BJ (cell line): ENCODE measurements around the gene GOLGA1. TPM values are rescaled to one million over a fixed set of nuclear protein-coding genes. Genes with fewer than 3 reads are reported as not detected.

Source experiments
- CTCF ChIA-PET: fragments of 350-600 bp; formaldehyde crosslinking; extraction: SDS; loops from one replicate; lab custom pipeline; 2021; ENCODE audit warnings: antibody characterized with exemption, inconsistent platforms; lab: Yijun Ruan, JAX
- POLR2A ChIA-PET: fragments of 300-600 bp; sonication (Branson Sonifier 250); formaldehyde crosslinking; extraction: SDS; loops from one replicate; lab custom pipeline; 2021; ENCODE audit warnings: antibody characterized with exemption; lab: Charles Lee
- DNase-seq: peaks from one replicate; pipeline ENCODE4 v3.0.0-alpha.2; 2011; ENCODE audit warnings: low read depth
- H3K27me3 ChIP-seq: 2 replicates; pipeline ENCODE4 v1.6.0; 2011; ENCODE audit warnings: low read length; ENCODE audit not compliant: control insufficient read depth, insufficient read depth
- H3K36me3 ChIP-seq: 2 replicates; pipeline ENCODE4 v1.5.1; 2011; ENCODE audit warnings: low read length; ENCODE audit not compliant: control insufficient read depth, insufficient read depth
- H3K4me3 ChIP-seq: 2 replicates; pipeline ENCODE4 v1.5.1; 2011; ENCODE audit warnings: low read depth, mild to moderate bottlenecking, control low read depth, low read length
- polyA plus RNA-seq: library from polyadenylated mRNA; depleted of rRNA; stranded (reverse); fragments of >200 nt; gene quantifications from 2 replicates; pipeline ENCODE4 v1.2.3, GENCODE V29; 2011
- TF ChIP-seq, protein P1 (sequence below): IDR thresholded peaks from 2 replicates; pipeline ENCODE4 v1.5.1; 2011; ENCODE audit warnings: low read depth, mild to moderate bottlenecking, control low read depth, inconsistent platforms, low read length, moderate library complexity; ENCODE audit not compliant: insufficient read depth

The GOLGA1 gene
- polyA plus RNA-seq, 1 experiment = 12.4 TPM

GRCh38 chr9:124941679-124942561 is 1.0 kb upstream of the GOLGA1 start:
- DNase-seq = no peak
- ChIA-PET POLR2A (interaction anchor here (0.6 kb wide), 1 partner anchor 57 kb away, joined by 7 read pairs; no protein-coding TSS in a partner anchor), CTCF (interaction anchor here (0.7 to 1.0 kb wide), 4 partner anchors 23 to 243 kb away, joined by 3 to 5 read pairs (median 4); partner anchors contain the start of gene SCAI)

GRCh38 chr9:124940521-124940893 is 376 bp downstream of the GOLGA1 start:
- no peaks in the 10 kb centered on the region for H3K27me3 ChIP-seq
- TF ChIP-seq, protein P1, sequence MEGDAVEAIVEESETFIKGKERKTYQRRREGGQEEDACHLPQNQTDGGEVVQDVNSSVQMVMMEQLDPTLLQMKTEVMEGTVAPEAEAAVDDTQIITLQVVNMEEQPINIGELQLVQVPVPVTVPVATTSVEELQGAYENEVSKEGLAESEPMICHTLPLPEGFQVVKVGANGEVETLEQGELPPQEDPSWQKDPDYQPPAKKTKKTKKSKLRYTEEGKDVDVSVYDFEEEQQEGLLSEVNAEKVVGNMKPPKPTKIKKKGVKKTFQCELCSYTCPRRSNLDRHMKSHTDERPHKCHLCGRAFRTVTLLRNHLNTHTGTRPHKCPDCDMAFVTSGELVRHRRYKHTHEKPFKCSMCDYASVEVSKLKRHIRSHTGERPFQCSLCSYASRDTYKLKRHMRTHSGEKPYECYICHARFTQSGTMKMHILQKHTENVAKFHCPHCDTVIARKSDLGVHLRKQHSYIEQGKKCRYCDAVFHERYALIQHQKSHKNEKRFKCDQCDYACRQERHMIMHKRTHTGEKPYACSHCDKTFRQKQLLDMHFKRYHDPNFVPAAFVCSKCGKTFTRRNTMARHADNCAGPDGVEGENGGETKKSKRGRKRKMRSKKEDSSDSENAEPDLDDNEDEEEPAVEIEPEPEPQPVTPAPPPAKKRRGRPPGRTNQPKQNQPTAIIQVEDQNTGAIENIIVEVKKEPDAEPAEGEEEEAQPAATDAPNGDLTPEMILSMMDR = no peak
- peak overlapping the region; percentile 56 for H3K4me3 ChIP-seq
- CTCF ChIA-PET = interaction anchor here (1.0 kb wide), 1 partner anchor 203 kb away, joined by 3 read pairs; the partner anchor contains the start of gene SCAI
- DNase-seq = no peak
- H3K36me3 ChIP-seq = peaks cover 2% of the 10 kb centered on the region
- POLR2A ChIA-PET = no interaction called here

More at GRCh38 chr9:124941679-124942561, 1.0 kb upstream of the GOLGA1 start:
- H3K36me3 ChIP-seq = peaks cover 1% of the 10 kb centered on the region; the same call in 1 of the 2 replicates
- TF ChIP-seq, protein P1 = peak; percentile 22; the same call in 1 of the 2 replicates
- H3K4me3 ChIP-seq = peak overlapping the region; percentile 56
- H3K27me3 ChIP-seq = no peaks in the 10 kb centered on the region

DNA sequence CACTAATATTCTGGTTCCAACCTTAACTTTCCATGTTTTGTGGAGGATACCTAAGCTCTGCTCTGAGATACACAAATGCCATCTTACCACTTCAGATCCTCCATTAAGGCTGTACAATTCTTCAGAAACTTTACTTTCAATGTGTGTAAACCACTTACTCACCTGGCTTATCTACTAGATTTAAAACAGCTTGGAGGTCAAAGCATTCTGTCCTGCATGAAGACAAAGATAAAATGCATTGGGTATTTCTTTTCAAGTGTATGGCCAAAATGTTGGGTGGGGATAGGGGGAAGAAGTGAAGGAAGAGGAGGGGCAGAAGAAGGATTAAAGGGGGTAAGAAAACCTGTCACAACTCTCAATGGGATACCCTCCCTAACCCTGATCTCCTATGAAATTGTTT is 939 bp downstream of the GOLGA1 start:
- CTCF ChIA-PET = interaction anchor here (0.6 to 1.3 kb wide), 3 partner anchors 33 to 204 kb away, joined by 3 read pairs; partner anchors contain the start of gene SCAI
- TF ChIP-seq, protein P1 = no peak
- H3K36me3 ChIP-seq = peaks cover 2% of the 10 kb centered on the region
- peak overlapping the region; percentile 56 for H3K4me3 ChIP-seq
- H3K27me3 ChIP-seq = no peaks in the 10 kb centered on the region
- DNase-seq = no peak
- POLR2A ChIA-PET = interaction anchor here (0.7 kb wide), 1 partner anchor 302 kb away, joined by 7 read pairs; no protein-coding TSS in a partner anchor

- Histone ChIP-seq H3K36me3 (peaks cover 6% of the 10 kb centered on the region), H3K4me3 (no peak overlapping the region), H3K27me3 (no peaks in the 10 kb centered on the region)
- CTCF ChIA-PET = interaction anchor here (0.6 kb wide), 1 partner anchor 11 kb away, joined by 3 read pairs; no protein-coding TSS in a partner anchor
- DNase-seq = peak; percentile 35
- POLR2A ChIA-PET = interaction anchor here (0.6 kb wide), 1 partner anchor 61 kb away, joined by 3 read pairs; no protein-coding TSS in a partner anchor
- TF ChIP-seq, protein P1 = no peak
Observed at GRCh38 chr9:124934290-124934689, 6.6 kb downstream of the GOLGA1 start.

- TF ChIP-seq, protein P1 = no peak
- no peak for DNase-seq
- ChIA-PET CTCF (interaction anchor here (0.7 kb wide), 1 partner anchor 212 kb away, joined by 3 read pairs; no protein-coding TSS in a partner anchor), POLR2A (no interaction called here)
- H3K27me3 ChIP-seq = no peaks in the 10 kb centered on the region
- H3K4me3 ChIP-seq = no peak overlapping the region
- peaks cover 5% of the 10 kb centered on the region for H3K36me3 ChIP-seq
Observed at GRCh38 chr9:124932333-124932732, 8.6 kb downstream of the GOLGA1 start.
